ENCODE results near the gene PHKG1.
"Not testable (repeated sequence)": the region's sequence is repeated elsewhere in the genome, so short reads cannot be mapped to it uniquely, and the experiment has no call there.

Gene PHKG1

GRCh38 chr7:56083150-56083785 lies 9.5 kb downstream of the PHKG1 start:
- DNase-seq (ENCODE audit: low read depth) = no peak

- no peak for DNase-seq (ENCODE audit: low read depth)
Observed at GRCh38 chr7:56081626-56082340, 11.0 kb downstream of the PHKG1 start.

GRCh38 chr7:56080726-56081435 lies 11.9 kb downstream of the PHKG1 start:
- not testable (repeated sequence) for DNase-seq (ENCODE audit: low read depth)

- DNase-seq (ENCODE audit: low read depth) = no peak
Observed at GRCh38 chr7:56079450-56080185, 13.1 kb downstream of the PHKG1 start.

GRCh38 chr7:56078196-56078595 lies 14.6 kb downstream of the PHKG1 start:
- no peak for DNase-seq (ENCODE audit: low read depth)

- DNase-seq (ENCODE audit: low read depth) = no peak
Observed at GRCh38 chr7:56077681-56078080, 15.1 kb downstream of the PHKG1 start.

GRCh38 chr7:56074371-56074791 lies 18.4 kb downstream of the PHKG1 start:
- DNase-seq (ENCODE audit: low read depth) = no peak

GRCh38 chr7:56066376-56066775 lies 26.4 kb downstream of the PHKG1 start:
- DNase-seq (ENCODE audit: low read depth) = not testable (repeated sequence)

- no peak for DNase-seq (ENCODE audit: low read depth)
Observed at GRCh38 chr7:56063882-56064625, 28.7 kb downstream of the PHKG1 start, which contains the start of gene SUMF2. Gene SUMF2, plus strand, starts transcription at chr7:56064286. Its CDS starts 26 bp downstream, at chr7:56064312.

- no peak for DNase-seq (ENCODE audit: low read depth)
Observed at GRCh38 chr7:56063500-56063881, 29.3 kb downstream of the PHKG1 start.

- peak; percentile 63 for DNase-seq (ENCODE audit: low read depth)
Observed at GRCh38 chr7:56062382-56062781, 30.4 kb downstream of the PHKG1 start.

- no peak for DNase-seq (ENCODE audit: low read depth)
Observed at GRCh38 chr7:56053993-56054392, 38.8 kb downstream of the PHKG1 start.

- DNase-seq (ENCODE audit: low read depth) = no peak
Observed at GRCh38 chr7:56053379-56053778, 39.4 kb downstream of the PHKG1 start.

GRCh38 chr7:56051339-56052191 lies 41.2 kb downstream of the PHKG1 start, which contains the start of the genes CCT6A and PSPH:
Gene CCT6A, plus strand, starts transcription at chr7:56051765. Its CDS starts 84 bp downstream, at chr7:56051849.
Gene PSPH, minus strand, starts transcription at chr7:56051444. Its CDS starts 30,232 bp downstream, at chr7:56021212.
- peak; percentile 92 for DNase-seq (ENCODE audit: low read depth)

- DNase-seq (ENCODE audit: low read depth) = no peak
Observed at GRCh38 chr7:56051053-56051338, 41.8 kb downstream of the PHKG1 start.

- not testable (repeated sequence) for DNase-seq (ENCODE audit: low read depth)
Observed at GRCh38 chr7:56048763-56049162, 44.0 kb downstream of the PHKG1 start.

- DNase-seq (ENCODE audit: low read depth) = no peak
Observed at GRCh38 chr7:56048245-56048644, 44.5 kb downstream of the PHKG1 start.

- not testable (repeated sequence) for DNase-seq (ENCODE audit: low read depth)
Observed at GRCh38 chr7:56047446-56048116, 45.2 kb downstream of the PHKG1 start.

- peak; percentile 88 for DNase-seq (ENCODE audit: low read depth)
Observed at GRCh38 chr7:56046721-56047445, 45.9 kb downstream of the PHKG1 start.

All from non-pigmented ciliary epithelial cell (primary cell).